SK-N-SH (cell line): ENCODE measurements around the gene NAV2. TPM values are rescaled to one million over a fixed set of nuclear protein-coding genes. Genes with fewer than 3 reads are reported as not detected.
A peak's percentile ranks its signal among the peaks of the same experiment; 100 is the strongest.

Experiments used
- CTCF ChIA-PET: fragments of 300-600, 350-600 bp; formaldehyde crosslinking; extraction: SDS; loops from one replicate; lab custom pipeline; 2021; lab: Yijun Ruan, JAX
- POLR2A ChIA-PET: fragments of 350-600 bp; sonication (Branson Sonifier 250); formaldehyde crosslinking; extraction: SDS; loops from one replicate; lab custom pipeline; 2020; ENCODE audit warnings: antibody characterized with exemption, inconsistent platforms; lab: Yijun Ruan, JAX
- DNase-seq: peaks from one replicate; pipeline ENCODE4 v3.0.0; 2012
- H2AFZ ChIP-seq: fragments of 200-600 bp; sonication (generic); 2 replicates; pipeline ENCODE4 v1.8.1; 2016; ENCODE audit warnings: antibody characterized with exemption, mild to moderate bottlenecking, low read depth
- H3F3A ChIP-seq: fragments of 200-600 bp; sonication (generic); replicated peaks from 2 replicates; pipeline ENCODE3; 2016; ENCODE audit warnings: antibody characterized with exemption, mild to moderate bottlenecking; ENCODE audit not compliant: insufficient read depth
- H3K27ac ChIP-seq, 2 experiments: fragments of 200-500 bp in 1 of 2; fragments of 200-600 bp in 1 of 2; sonication (Bioruptor generic) in 1 of 2; sonication (generic), shearing (Covaris generic) in 1 of 2; 2 replicates each; pipeline versions ENCODE4 v1.5.1 to v1.6.1; 2014 to 2016; ENCODE audit warnings: low read depth in 2 of 2, inconsistent platforms in 1 of 2, low read length in 1 of 2, mild to moderate bottlenecking in 1 of 2, mixed read lengths in 1 of 2
- H3K27me3 ChIP-seq: fragments of 200-600 bp; sonication (generic), shearing (Covaris generic); 2 replicates; pipeline ENCODE4 v1.6.1; 2016; ENCODE audit warnings: mixed run types; ENCODE audit not compliant: insufficient read depth
- H3K36me3 ChIP-seq, 2 experiments: fragments of 200-500 bp in 1 of 2; fragments of 200-600 bp in 1 of 2; sonication (Bioruptor generic) in 1 of 2; sonication (generic) in 1 of 2; replicated peaks in 1 of 2; 2 replicates each; pipeline versions ENCODE3 to v1.5.1; 2014 to 2016; ENCODE audit warnings: low read length in 1 of 2, mild to moderate bottlenecking in 1 of 2; ENCODE audit not compliant: insufficient read depth in 2 of 2, control insufficient read depth in 1 of 2
- H3K4me1 ChIP-seq, 2 experiments: fragments of 200-500 bp in 1 of 2; fragments of 200-600 bp in 1 of 2; sonication (Bioruptor generic) in 1 of 2; sonication (generic), shearing (Covaris generic) in 1 of 2; 2 replicates each; pipeline versions ENCODE4 v1.5.1 to v1.6.1; 2014 to 2016; ENCODE audit warnings: low read depth in 1 of 2, low read length in 1 of 2, mixed run types in 1 of 2; ENCODE audit not compliant: insufficient read depth in 2 of 2, control insufficient read depth in 1 of 2
- H3K4me2 ChIP-seq: fragments of 200-600 bp; sonication (generic), shearing (Covaris generic); 2 replicates; pipeline ENCODE4 v1.6.1; 2017; ENCODE audit warnings: mixed run types
- H3K4me3 ChIP-seq, 2 experiments: fragments of 200-500 bp in 1 of 2; fragments of 200-600 bp in 1 of 2; sonication (Bioruptor generic) in 1 of 2; sonication (generic), shearing (Covaris generic) in 1 of 2; 2 replicates each; pipeline versions ENCODE4 v1.5.1 to v1.8.1; 2014 to 2016; ENCODE audit warnings: low read depth in 2 of 2, inconsistent platforms in 1 of 2, low read length in 1 of 2, mild to moderate bottlenecking in 1 of 2, mixed read lengths in 1 of 2, moderate library complexity in 1 of 2
- H3K79me2 ChIP-seq: fragments of 200-600 bp; sonication (generic); 2 replicates; pipeline ENCODE4 v1.8.1; 2017; ENCODE audit warnings: mild to moderate bottlenecking; ENCODE audit not compliant: insufficient read depth
- H3K9ac ChIP-seq: fragments of 200-600 bp; sonication (generic); 2 replicates; pipeline ENCODE4 v1.6.1; 2017; ENCODE audit warnings: mixed run types
- H3K9me2 ChIP-seq: fragments of 200-600 bp; sonication (generic); 2 replicates; pipeline ENCODE4 v1.6.1; 2017; ENCODE audit warnings: mixed run types
- H3K9me3 ChIP-seq: fragments of 200-600 bp; sonication (generic); 2 replicates; pipeline ENCODE4 v1.6.1; 2017; ENCODE audit warnings: mixed run types, mild to moderate bottlenecking, moderate library complexity
- H4K20me1 ChIP-seq: fragments of 200-600 bp; sonication (generic); 2 replicates; pipeline ENCODE4 v1.6.1; 2017; ENCODE audit warnings: mild to moderate bottlenecking, mixed run types; ENCODE audit not compliant: insufficient read depth
- EZH2phosphoT487 ChIP-seq: fragments of 200-600 bp; sonication (generic); IDR thresholded peaks from 2 replicates; pipeline ENCODE4 v1.6.1; 2017; ENCODE audit warnings: low read depth, mixed run types, mild to moderate bottlenecking, antibody characterized with exemption, moderate library complexity, borderline replicate concordance
- RAD21 ChIP-seq: IDR thresholded peaks from 2 replicates; pipeline ENCODE4 v1.6.1; 2012; ENCODE audit warnings: mild to moderate bottlenecking, low read length
- SMC3 ChIP-seq: IDR thresholded peaks from 2 replicates; pipeline ENCODE4 v1.6.1; 2012; ENCODE audit warnings: low read depth, low read length, improper control_type of control experiment
- WGBS: methylation state at CpG from one replicate; pipeline ENCODE4 v1.1.6; 2017; ENCODE audit warnings: low lambda C conversion rate; 5-methylcytosine and 5-hydroxymethylcytosine counted together
- polyA plus RNA-seq, 3 experiments: library from polyadenylated mRNA; depleted of rRNA; stranded (reverse); fragments of >200 nt; gene quantifications; 2 replicates each; pipeline ENCODE4 v1.2.3, GENCODE V29; 2012
- TF ChIP-seq, protein P1 (sequence below): fragments of 200-600 bp; sonication (generic); IDR thresholded peaks from 2 replicates; pipeline ENCODE4 v1.6.1; 2017; ENCODE audit warnings: antibody characterized with exemption, mild to moderate bottlenecking, moderate library complexity
- TF ChIP-seq, protein P2 (sequence below): IDR thresholded peaks from 2 replicates; pipeline ENCODE4 v1.4.0; 2012; ENCODE audit warnings: low read depth, borderline replicate concordance
- TF ChIP-seq, protein P3 (sequence below): IDR thresholded peaks from 2 replicates; pipeline ENCODE4; 2012

The NAV2 gene
- polyA plus RNA-seq, 1 of the 3 experiments (the other 2 are of a cell fraction) = 26.2 TPM

DNA sequence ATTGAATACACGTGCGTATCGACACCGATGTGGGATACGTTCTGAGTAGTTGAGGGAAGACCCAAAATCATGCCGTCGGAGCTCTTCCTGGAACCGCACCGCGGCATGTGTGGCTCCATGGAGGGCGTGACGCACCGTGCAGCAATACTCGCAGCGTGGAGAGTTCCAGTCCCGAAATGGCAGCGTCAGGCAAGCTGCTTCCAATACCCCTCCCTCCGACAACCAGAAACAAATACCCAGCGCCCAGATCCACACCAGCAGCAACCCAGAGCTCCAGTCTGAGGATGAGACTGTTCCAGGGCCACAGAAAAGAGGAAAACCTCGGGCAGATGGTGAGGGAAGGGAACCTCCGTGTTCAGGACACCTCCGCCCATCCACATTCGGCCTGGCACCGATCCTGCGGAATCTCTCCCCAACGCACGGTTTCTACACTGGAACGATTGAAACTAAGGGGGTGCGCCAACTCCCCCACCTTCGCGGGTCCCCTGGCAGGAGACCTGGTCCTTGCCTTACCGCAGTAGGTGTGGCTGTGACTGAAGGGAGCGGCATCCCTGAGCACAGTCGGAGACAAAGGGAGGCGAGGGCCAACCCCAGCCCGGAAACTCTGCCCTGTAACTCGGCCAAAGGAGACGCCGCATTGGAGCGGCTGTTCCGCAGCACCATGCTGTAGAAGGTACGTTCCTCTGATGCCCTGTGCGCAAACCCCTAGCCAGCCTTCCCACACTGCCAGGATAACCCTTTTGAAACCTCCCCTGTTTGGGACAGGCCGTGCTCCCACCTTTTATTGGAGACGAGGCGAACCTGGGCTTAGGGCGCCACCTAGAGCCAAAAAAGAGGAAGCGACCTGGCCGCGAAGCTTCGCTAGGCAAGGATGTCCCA is 419.4 kb downstream of the NAV2 start:
- H3K79me2 ChIP-seq = no peaks in the 10 kb centered on the region
- DNase-seq = peak; percentile 47
- CTCF ChIA-PET = interaction anchor here (0.6 to 7.0 kb wide), 31 partner anchors 9 to 312 kb away, joined by 3 to 97 read pairs (median 4); no protein-coding TSS in a partner anchor
- POLR2A ChIA-PET = interaction anchor here (0.7 kb wide), 1 partner anchor 485 kb away, joined by 3 read pairs; no protein-coding TSS in a partner anchor
- peak overlapping the region in 1 of 2 experiments; percentile 42; a peak in 1 of 4 replicates for H3K4me3 ChIP-seq
- H3K27me3 ChIP-seq = no peaks in the 10 kb centered on the region
- H3K4me1 ChIP-seq = no peaks in the 10 kb centered on the region
- no peaks in the 10 kb centered on the region for H4K20me1 ChIP-seq
- no peak overlapping the region for H3K4me2 ChIP-seq
- 82% methylated on average over 39 of the region's 51 CpGs for WGBS
- H3F3A ChIP-seq = peaks cover 10% of the 10 kb centered on the region
- no peaks in the 10 kb centered on the region for H3K9me3 ChIP-seq
- no peak overlapping the region for H3K9ac ChIP-seq
- H3K27ac ChIP-seq = no peak overlapping the region
- no peaks in the 10 kb centered on the region for H3K9me2 ChIP-seq
- H2AFZ ChIP-seq = no peak overlapping the region
- no peaks in the 10 kb centered on the region for H3K36me3 ChIP-seq
- TF ChIP-seq, protein P1, sequence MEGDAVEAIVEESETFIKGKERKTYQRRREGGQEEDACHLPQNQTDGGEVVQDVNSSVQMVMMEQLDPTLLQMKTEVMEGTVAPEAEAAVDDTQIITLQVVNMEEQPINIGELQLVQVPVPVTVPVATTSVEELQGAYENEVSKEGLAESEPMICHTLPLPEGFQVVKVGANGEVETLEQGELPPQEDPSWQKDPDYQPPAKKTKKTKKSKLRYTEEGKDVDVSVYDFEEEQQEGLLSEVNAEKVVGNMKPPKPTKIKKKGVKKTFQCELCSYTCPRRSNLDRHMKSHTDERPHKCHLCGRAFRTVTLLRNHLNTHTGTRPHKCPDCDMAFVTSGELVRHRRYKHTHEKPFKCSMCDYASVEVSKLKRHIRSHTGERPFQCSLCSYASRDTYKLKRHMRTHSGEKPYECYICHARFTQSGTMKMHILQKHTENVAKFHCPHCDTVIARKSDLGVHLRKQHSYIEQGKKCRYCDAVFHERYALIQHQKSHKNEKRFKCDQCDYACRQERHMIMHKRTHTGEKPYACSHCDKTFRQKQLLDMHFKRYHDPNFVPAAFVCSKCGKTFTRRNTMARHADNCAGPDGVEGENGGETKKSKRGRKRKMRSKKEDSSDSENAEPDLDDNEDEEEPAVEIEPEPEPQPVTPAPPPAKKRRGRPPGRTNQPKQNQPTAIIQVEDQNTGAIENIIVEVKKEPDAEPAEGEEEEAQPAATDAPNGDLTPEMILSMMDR = peak; percentile 81
- TF ChIP-seq RAD21 (peak; percentile 67), EZH2phosphoT487 (no peak), SMC3 (peak; percentile 49)
- TF ChIP-seq, protein P2, sequence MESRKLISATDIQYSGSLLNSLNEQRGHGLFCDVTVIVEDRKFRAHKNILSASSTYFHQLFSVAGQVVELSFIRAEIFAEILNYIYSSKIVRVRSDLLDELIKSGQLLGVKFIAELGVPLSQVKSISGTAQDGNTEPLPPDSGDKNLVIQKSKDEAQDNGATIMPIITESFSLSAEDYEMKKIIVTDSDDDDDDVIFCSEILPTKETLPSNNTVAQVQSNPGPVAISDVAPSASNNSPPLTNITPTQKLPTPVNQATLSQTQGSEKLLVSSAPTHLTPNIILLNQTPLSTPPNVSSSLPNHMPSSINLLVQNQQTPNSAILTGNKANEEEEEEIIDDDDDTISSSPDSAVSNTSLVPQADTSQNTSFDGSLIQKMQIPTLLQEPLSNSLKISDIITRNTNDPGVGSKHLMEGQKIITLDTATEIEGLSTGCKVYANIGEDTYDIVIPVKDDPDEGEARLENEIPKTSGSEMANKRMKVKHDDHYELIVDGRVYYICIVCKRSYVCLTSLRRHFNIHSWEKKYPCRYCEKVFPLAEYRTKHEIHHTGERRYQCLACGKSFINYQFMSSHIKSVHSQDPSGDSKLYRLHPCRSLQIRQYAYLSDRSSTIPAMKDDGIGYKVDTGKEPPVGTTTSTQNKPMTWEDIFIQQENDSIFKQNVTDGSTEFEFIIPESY = peak; percentile 59; the same call in 1 of the 2 replicates

DNA sequence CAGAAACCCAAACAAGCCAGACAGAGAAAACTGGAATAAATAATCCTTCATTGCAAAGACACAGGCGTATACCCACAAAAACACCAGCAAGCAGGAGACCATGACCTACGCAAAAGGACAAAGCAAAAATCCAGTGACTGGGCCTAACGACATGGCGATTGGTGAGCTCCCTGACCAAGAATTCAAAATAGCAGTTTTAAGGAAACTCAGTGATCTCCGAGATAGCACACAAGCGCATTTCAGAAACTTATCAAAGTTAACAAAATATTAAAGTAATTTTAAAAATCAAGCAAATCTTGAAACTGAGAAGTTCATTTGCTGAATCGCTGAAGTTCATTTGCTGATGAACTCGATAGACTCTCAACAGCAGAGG is 420.0 kb downstream of the NAV2 start:
- Histone ChIP-seq H4K20me1 (no peaks in the 10 kb centered on the region), H3K4me2 (no peak overlapping the region), H2AFZ (no peak overlapping the region), H3K27ac (no peak overlapping the region), H3K9ac (no peak overlapping the region), H3K27me3 (no peaks in the 10 kb centered on the region), H3K36me3 (no peaks in the 10 kb centered on the region), H3K4me3 (peak overlapping the region in 1 of 2 experiments; percentile 42; a peak in 1 of 4 replicates), H3K9me3 (no peaks in the 10 kb centered on the region), H3K9me2 (no peaks in the 10 kb centered on the region), H3K79me2 (no peaks in the 10 kb centered on the region), H3F3A (peaks cover 3% of the 10 kb centered on the region), H3K4me1 (no peaks in the 10 kb centered on the region)
- TF ChIP-seq, protein P1 = peak; percentile 4; the same call in 1 of the 2 replicates
- TF ChIP-seq, protein P3, sequence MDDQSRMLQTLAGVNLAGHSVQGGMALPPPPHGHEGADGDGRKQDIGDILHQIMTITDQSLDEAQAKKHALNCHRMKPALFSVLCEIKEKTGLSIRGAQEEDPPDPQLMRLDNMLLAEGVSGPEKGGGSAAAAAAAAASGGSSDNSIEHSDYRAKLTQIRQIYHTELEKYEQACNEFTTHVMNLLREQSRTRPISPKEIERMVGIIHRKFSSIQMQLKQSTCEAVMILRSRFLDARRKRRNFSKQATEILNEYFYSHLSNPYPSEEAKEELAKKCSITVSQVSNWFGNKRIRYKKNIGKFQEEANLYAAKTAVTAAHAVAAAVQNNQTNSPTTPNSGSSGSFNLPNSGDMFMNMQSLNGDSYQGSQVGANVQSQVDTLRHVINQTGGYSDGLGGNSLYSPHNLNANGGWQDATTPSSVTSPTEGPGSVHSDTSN = no peak
- no peak for DNase-seq
- CTCF ChIA-PET = interaction anchor here (0.6 to 7.0 kb wide), 25 partner anchors 9 to 311 kb away, joined by 3 to 97 read pairs (median 4); no protein-coding TSS in a partner anchor
- POLR2A ChIA-PET = no interaction called here
- 66% methylated on average over 8 of the region's 8 CpGs for WGBS
